ENCODE data around the gene CYSRT1.

CYSRT1 gene

DNA sequence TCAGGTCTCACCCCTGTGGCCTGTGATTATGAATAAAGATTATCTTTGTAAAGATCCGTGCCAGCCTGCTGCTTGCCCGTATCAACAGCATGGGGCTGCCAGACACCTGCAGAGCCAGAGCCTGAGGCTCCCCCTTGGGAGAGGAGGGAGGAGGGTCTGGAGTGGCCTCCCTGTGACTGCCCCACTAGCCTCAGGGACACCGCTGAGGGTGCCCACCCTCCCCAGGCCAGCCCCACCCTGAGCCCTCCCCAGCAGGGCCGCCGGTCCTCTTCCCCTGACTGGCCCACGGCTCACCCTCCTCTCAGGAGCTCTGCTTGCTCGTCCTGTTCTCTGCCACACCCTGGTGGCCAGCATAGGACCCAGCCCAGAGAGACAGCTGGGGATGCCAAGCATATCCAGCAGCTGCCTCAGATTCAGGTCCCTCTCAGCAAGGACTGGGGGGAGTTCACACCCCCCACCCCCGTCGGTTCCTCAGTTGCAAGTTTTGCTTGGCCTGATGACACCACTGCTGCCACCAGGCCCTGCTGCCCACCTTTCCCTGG lies 34.6 kb upstream of the CYSRT1 start:
- in situ Hi-C loops (cut with MboI; ENCODE audit: low sequenced_read_pairs) = no loop called here

DNA sequence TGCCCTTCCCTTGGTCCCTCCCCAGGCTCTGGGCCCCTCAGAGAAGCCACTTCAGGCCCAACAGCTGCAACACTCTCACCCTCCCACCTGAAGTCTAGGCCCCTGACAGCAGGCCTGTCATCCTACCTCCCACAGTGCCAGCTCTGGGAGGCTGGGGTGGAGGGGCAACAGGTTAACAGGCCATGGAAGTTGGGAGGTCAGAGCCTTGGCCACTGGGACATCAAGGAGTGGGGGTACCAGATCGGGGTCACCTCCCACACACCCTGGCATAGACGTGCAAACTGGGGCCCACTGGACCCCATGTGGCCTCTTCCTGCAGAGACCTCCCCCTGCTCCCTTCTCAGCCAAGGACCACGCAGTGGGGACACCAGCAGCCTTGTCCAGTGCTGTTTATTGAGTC lies 33.7 kb upstream of the CYSRT1 start:
- in situ Hi-C loops (cut with MboI; ENCODE audit: low sequenced_read_pairs) = no loop called here

DNA sequence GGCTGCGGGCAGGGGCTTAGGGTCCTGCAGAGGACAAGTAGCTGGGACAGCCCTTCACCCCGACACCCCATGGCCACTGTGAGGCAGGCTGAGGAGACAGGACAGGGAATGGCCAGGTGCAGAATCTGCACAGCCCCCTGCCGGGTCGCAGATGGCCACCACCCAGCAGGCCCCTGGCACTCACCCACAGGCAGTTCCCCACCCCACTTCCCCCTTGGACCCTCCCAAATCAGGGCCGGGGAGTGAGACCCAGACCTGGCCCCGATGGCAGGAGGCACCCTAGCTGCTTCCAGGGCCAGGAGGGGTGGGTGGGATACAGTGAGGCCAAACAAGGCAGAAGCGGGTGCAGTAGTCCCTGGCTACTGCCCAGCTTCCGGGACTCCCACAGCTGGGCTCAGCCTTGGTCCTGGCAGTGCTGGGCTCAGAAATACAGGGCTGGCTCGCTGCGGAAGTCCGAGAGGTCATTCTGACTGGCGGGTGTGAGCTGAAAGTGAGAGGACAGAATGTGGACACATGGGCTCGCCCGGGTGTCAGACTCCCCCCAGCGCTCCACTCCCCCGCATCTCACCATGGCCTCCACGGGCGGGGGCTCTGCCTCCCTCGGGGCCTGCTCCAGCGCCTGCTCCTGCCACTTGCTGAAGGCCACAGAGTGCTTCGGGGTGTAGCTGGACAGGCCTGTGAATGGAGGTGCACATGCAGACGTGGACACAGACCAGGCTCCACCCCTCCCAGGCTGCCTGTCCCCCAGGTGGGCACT lies 33.1 kb upstream of the CYSRT1 start:
- in situ Hi-C loops (cut with MboI; ENCODE audit: low sequenced_read_pairs) = no loop called here

DNA sequence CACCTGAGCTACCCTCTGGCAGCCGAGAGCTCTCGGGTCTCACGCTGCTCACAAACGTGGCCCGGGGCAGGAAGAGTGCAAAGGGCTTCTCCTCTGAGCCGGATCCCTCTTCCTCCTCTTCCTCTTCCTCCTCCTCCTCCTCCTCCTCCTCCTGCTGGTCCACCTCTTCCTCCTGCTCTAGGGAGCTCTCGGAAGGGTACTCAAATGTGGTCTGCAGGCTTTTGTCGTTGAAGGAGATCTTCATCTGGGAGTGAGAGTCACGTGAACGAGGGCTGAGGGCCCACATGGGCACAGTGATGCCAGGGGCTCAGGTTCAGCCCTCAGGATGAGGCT lies 32.6 kb upstream of the CYSRT1 start:
- in situ Hi-C loops (cut with MboI; ENCODE audit: low sequenced_read_pairs) = no loop called here

DNA sequence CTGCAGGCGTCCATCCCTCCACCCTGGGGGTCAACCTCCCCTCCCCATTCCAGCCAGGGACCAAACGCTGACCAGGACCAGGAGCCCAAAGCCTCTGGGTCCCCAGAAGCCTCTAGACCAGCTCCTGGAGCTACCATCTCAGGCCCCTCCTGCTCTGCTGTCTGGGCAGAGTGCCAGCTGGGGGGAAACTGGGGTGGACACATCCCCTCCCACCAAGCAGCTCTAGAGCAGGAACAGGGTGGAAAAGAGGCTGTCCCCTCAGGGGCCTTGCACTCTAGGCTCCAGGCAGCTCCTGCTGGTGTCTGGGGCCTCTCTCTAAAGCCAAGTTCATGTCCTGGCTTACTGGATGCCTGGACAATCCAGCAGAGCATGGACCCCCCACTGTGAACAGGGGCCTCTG lies 32.1 kb upstream of the CYSRT1 start:
- in situ Hi-C loops (cut with MboI; ENCODE audit: low sequenced_read_pairs) = no loop called here

DNA sequence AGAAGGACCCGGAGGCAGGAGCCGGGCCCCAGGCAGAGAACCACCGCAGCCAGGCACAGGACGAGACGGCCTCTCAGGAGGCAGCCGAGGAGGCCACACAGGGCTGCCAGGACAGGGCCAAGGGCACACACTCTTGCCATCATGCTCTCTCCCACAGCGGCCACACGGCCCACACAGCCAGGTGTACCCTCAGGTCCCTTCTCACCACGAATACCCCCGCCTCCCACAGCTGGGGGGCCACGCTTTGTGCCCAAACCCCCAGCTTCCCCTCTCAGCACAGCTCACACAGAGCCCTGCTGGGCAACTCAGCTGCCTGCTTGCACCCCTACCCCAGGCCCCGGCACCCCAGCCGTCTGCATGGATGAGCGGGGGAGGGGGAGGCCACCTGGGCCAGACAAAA lies 31.2 kb upstream of the CYSRT1 start:
- in situ Hi-C loops (cut with MboI; ENCODE audit: low sequenced_read_pairs) = no loop called here

DNA sequence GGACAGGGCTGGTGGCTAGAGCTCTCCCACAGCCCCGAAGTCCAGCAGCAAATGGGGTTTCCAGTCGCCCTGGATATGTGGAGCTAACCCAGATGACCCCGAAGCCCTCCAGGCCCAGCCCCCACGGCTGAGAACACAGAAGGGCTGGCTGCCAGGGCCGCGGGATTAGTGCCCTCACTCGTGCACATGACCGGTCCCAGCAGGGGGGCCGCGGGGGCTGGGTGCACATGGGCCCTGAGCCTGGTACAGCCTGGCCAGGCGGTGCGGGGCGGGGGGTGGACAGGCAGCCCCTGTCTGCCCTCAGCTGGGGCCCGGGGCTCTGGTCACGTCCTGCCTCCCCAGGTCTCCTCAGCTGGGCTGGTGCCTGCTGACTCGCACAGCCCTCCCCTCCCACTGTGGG lies 30.6 kb upstream of the CYSRT1 start:
- in situ Hi-C loops (cut with MboI; ENCODE audit: low sequenced_read_pairs) = no loop called here

DNA sequence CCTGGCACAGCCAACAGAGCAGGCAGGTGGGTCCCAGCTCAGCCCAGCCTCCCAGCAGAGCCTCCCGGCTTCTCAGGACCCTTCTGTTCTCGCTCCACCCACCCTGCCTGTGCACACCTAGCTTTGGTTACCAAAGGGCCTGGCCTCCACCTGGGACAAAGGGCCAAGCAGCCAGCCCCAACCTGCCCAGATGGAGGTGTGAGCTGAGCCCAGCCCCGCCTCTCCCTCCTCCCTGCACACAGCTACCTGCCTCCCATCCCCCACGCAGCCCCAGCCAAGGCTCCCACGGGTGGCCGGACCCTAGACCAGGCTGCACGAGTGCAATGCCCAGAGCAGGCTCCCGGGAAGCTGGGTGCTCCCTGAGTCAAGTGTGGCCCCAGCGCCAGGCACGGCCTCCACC lies 30.1 kb upstream of the CYSRT1 start:
- in situ Hi-C loops (cut with MboI; ENCODE audit: low sequenced_read_pairs) = no loop called here

DNA sequence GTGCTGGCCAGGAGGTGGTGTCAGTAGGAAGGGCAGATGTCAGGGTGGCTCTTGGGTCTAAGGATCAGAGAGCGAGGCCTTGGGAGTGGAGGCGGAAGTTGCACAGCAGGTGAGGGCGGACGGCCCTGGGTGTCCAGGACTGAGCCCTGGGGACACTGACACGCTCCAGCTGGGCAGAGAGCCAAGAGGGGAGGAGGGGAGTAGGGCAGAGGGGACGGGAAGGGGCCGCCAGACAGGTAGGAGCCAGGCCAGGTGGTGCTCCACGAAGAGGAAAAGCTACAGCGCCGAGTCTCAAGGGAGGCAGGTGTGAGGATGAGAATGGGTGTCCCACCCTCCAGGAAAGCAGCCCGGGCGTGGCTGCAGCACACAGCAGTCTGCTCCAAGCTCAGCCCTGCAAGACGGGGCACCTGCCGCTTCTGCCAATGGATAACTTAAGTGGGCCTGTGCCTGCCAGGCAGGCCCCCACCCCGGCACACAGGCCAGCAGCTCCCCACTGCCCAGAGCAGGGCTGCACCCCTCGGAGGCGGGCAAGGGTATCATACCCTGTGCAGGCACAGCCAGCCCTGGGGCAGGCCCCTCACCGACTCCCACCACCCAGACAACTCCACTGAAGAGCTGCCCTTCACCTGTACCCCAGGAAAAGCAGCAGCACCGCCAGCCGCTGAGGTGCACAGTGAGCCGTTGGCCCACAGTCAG lies 29.3 kb upstream of the CYSRT1 start:
- in situ Hi-C loops (cut with MboI; ENCODE audit: low sequenced_read_pairs) = no loop called here

DNA sequence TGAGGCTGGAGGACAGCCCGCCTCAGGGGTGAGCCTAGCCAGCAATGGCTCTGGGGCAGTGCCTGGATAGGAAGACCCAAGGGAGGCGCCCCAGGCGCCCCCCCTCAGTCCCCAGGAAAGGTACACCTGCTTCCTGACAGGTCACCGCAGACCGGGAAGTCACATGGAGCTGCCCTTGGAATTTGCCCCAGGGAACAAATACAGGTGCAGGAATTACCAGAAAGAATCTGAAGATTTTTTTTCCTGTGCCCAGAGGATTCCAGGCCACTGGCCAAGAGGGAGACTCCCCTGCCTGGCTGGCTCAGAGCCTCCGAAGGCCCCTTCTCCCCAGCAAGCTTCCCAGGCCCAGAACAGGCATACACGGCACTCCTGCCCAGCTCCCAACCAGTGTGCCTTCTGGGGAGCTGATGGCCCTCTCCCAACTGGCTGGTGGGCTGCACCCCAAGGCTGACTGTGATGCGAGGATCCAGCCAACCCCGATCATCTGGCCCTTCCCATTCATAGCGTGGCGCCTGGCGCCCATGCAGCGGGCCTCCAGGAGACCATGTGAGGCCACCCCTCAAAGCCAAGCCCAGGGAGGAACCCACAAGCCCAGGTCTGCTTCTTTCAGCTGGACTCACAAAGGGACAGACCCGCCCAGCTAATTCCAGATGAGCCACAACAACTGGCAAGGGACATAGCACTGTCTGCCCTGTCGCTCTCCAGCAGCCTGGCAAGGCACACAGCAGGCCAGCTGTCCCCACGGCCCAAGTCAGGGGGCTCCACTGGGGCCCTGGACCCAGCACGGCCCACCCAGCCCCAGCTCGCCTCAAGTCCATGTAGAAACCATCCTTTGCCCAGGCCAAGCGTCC lies 26.7 kb upstream of the CYSRT1 start:
- in situ Hi-C loops (cut with MboI; ENCODE audit: low sequenced_read_pairs) = no loop called here

DNA sequence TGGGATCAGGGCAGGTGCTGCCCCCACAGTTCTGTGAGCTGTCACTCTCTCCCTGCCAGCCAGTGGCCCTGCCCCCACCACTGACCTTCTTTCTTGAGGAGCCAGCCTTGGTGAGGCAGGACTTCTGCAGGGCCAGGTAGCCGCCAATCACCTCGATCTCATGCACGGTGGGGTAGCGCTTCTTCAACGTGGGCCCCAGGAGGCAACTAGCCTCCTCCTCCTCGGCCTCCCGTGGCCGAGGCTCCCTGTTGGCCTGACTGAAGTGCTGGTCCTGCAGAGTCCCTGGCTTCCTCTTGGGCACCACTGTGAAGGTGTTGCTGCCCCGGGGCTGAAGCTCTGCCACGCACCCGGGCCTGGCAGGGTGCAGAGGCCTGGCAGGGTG lies 26.1 kb upstream of the CYSRT1 start:
- in situ Hi-C loops (cut with MboI; ENCODE audit: low sequenced_read_pairs) = no loop called here

DNA sequence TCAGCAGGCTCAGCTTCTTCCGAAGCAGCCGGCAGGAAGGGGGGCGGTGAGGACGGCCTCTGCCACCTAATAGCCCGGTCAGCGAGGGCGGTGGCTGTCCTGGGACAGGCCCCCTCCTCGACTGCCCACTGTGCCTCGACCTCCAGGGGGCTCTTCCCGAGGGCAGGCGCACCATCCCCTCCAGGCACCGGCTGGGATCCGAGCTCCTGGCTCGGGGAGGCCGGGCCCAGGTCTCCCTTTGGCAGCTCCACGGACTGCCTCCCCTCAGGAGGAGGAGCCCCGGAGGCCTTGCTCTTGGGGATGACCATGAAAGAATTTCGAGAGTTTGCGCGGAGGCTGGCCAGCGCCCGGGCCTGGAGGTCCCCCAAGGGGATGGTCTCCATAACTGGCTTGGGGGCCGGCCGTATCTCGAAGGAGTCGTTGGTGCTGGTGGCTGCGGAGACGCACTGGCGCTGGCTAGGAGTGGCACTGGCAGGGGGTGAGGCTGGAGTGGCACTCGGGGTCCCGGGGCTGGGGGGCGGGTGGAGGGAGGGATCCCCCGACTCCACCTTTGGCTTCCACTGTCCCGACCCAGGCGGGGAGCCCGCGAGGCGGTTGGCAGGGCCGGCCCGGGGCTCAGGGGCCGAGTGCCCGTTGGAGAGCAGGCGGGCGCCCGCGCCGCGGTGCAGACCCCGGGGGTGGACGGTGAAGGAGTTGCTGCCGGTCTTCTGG lies 25.4 kb upstream of the CYSRT1 start:
- in situ Hi-C loops (cut with MboI; ENCODE audit: low sequenced_read_pairs) = no loop called here

DNA sequence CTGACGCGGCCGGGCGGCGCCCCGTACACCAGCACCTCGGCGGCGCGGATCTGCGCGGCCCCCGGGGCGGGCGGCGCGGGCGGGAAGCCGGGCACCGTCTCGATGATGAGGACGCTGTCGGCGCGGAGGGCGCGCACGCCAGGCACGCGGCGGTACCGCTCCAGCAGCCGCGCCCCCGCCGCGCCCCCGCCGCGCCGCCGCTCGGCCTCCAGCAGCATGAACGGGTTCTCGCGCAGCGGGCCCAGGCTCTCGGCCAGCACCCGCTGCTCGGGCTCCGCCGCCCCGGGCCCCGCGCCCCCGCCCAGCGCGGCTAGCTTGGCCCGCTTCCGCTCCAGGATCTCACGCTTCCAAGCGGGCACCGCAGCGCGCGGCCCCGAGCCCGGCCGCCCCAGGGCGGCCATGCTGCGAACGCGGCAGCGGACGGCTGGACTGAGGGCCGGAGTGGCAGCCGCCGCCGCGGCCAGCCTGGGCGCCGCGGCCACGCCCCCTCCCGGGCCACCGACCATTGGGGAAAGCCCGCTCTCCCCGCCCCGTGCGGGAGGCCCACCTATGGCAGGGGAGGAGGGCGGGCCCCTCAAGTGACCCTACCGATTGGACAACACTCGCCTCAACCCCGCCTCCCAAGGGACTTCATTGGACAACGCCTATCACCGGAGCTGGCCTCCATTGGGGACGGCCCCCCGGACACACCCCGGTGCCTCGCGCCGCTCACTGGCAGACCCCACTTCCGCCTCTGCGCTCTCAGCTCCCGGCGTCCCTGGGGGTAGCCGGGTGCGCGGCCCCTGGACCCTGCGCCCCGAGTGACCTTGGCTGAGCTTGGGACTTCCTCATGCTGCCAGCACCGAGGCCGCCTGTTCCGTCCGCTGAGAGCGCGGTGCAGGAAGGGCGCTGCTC lies 24.4 kb upstream of the CYSRT1 start, which contains the start of gene TPRN:
TPRN (minus strand) TSS at position 431 of the 894 bp plus-strand sequence; CDS start at position 401, 30 bp downstream.
- in situ Hi-C loops (cut with MboI; ENCODE audit: low sequenced_read_pairs) = no loop called here

DNA sequence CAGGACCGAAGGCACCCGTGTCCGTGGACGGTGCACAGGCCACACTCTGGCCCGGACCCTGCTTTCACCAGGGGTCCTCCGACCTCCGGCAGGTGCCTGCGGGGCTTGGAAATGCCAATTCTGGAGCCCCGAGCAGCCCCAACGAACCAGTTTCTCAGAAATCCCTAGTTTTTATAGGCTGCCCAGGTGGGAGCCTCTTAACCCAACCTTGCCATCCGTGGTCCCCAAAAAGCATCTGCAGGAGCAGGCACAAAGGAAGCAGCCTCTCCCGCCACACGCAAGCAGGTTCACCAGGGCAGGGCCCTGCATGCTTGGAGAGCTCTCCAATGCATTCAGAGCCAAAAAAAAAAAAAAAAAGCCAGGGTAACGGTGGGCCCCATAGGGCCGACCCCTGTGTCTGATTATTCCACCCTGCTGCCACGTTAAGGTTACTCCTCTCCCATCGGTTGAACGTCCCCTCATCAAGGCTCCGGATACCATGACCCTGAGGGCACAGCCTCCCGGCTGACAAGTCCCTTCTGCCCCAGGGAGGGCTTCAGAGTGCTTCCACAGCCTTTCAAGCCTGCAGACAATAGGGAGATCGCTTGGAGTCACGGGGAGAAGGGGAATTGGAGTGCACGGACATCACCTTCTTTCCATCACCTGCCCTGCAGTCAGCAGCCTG lies 23.6 kb upstream of the CYSRT1 start:
- in situ Hi-C loops (cut with MboI; ENCODE audit: low sequenced_read_pairs) = no loop called here

DNA sequence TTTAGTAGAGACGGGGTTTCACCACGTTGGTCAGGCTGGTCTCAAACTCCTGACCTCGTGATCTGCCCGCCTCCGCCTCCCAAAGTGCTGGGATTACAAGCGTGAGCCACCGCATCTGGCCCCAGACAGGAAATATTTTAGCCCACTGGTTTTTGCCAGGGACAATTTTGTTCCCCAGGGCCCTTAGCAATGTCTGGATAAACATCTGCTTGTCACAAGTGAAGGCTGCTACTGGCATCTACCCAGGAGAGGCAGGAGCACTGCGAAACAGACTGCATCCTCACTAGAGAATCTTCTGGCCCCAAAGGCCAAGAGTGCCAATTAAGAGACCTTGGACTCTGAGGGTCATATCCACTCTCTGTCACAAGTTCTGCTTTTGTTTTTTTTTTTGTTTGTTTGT lies 22.0 kb upstream of the CYSRT1 start:
- in situ Hi-C loops (cut with MboI; ENCODE audit: low sequenced_read_pairs) = no loop called here

DNA sequence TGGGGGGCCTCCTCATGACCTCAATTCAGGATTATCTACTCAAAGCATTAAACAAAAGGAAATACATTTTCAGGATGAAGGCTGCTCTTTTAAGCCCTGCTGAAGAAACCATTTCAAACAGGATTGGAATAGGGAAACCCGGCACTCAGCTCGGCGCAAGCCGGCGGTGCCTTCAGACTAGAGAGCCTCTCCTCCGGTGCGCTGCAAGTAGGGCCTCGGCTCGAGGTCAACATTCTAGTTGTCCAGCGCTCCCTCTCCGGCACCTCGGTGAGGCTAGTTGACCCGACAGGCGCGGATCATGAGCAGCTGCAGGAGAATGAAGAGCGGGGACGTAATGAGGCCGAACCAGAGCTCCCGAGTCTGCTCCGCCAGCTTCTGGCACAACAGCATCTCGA lies 20.2 kb upstream of the CYSRT1 start:
- in situ Hi-C loops (cut with MboI; ENCODE audit: low sequenced_read_pairs) = no loop called here

DNA sequence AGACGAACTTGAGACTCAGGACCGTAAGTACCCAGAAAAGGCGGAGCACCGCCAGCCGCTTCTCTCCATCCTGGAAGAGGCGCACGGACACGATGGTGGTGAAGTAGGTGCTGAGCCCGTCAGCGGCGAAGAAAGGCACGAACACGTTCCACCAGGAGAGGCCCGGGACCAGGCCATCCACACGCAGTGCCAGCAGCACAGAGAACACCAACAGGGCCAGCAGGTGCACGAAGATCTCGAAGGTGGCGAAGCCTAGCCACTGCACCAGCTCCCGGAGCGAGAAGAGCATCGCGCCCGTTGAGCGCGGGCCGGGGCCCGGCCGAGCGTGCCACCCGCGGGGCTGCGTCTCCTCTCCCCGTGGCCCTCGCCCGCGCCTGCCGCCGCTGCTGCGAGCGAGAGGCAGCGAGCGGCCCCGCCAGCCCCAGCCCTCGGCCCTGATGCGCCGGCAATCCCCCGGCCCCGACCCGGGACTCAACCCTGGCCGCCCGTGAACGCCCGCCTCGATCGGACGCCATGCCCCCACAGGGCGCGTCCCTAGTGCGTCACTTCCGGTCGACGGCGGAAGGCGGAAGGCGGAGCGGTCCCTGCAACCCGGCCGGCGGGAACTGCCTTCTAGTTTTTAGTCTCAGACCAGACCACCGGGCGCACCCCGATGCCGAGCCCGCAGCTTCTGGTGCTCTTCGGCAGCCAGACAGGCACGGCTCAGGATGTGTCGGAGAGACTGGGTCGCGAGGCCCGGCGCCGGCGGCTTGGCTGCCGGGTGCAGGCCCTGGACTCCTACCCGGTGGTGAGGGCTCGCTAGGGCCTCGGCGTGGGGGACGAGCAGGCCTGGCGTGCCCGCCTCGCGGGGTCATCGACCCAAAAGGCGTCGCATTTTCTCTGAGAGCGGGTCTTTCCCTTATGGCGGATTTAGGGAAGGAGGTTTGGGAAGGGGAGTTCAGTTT lies 19.6 kb upstream of the CYSRT1 start, which contains the start of the genes NDOR1 and TMEM203:
NDOR1 (plus strand) TSS at position 575 of the 944 bp plus-strand sequence; CDS start at position 653, 78 bp downstream.
TMEM203 (minus strand) TSS at position 523 of the 944 bp plus-strand sequence; CDS start at position 289, 234 bp downstream.
- in situ Hi-C loops (cut with MboI; ENCODE audit: low sequenced_read_pairs) = no loop called here

DNA sequence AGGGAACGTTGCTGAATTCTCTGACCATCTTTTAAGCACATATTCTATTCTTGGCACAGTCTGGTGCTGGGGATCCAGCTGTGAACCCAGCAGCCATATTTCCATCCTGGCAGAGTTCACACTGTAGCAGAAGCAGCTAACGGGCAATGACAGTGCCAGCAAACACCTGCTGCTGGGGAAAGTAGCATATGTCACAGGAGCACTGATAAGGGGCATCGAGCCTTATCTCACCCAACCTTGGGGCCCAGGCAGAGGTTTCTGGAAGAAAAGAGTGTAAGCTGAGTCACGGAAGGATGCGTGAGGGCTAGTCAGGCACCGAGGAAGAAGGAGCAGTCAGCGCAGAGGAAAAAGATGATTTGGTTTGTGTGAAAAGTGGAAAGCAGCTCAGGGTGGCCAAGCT lies 18.4 kb upstream of the CYSRT1 start:
- in situ Hi-C loops (cut with MboI; ENCODE audit: low sequenced_read_pairs) = no loop called here

All from hTERT RPE-1 (cell line).